GM12891 (cell line): ENCODE results near the gene WSCD1.

Experiments used
- DNase-seq: peaks from one replicate; pipeline ENCODE4 v3.0.0; 2011; ENCODE audit warnings: low spot score; ENCODE audit not compliant: insufficient read length
- FAIRE-seq: peaks from 2 replicates; lab custom pipeline; 2011; peaks lifted over from hg19 to GRCh38; lab: Jason Lieb, UNC
- PAX5 ChIP-seq: IDR thresholded peaks from 2 replicates; pipeline ENCODE4 v1.6.1; 2011; ENCODE audit warnings: low read length, moderate library complexity, mild to moderate bottlenecking; ENCODE audit not compliant: insufficient read depth, severe bottlenecking
- POLR2A ChIP-seq: IDR thresholded peaks from 2 replicates; pipeline ENCODE4 v1.6.1; 2011; ENCODE audit warnings: low read depth, low read length, control low read depth
- POLR2AphosphoS5 ChIP-seq: IDR thresholded peaks from 2 replicates; pipeline ENCODE4 v1.6.1; 2011; ENCODE audit warnings: low read depth, low read length, control low read depth
- POU2F2 ChIP-seq: IDR thresholded peaks from 2 replicates; pipeline ENCODE4 v1.6.1; 2011; ENCODE audit warnings: low read depth, mild to moderate bottlenecking, control low read depth, low read length, moderate library complexity
- SPI1 ChIP-seq: IDR thresholded peaks from 2 replicates; pipeline ENCODE4 v1.6.1; 2011; ENCODE audit warnings: low read depth, low read length, control low read depth
- TAF1 ChIP-seq: IDR thresholded peaks from 2 replicates; pipeline ENCODE4 v1.6.1; 2011; ENCODE audit warnings: low read depth, low read length, control low read depth

WSCD1 gene

GRCh38 chr17:6160911-6161855 is 91.0 kb downstream of the WSCD1 start:
- no peak for FAIRE-seq
- no peak for DNase-seq
- no peak for TF ChIP-seq TAF1
- no peak for TF ChIP-seq SPI1
- no peak for TF ChIP-seq POLR2A
- no peak for TF ChIP-seq POLR2AphosphoS5
- TF ChIP-seq PAX5, result no peak
- no peak for TF ChIP-seq POU2F2

- TF ChIP-seq POLR2AphosphoS5, result no peak
- no peak for FAIRE-seq
- DNase-seq, result no peak
These were observed 92.0 kb downstream of the WSCD1 start for GRCh38 chr17:6162216-6162615.

- FAIRE-seq (no peak), DNase-seq (no peak)
- no peak for TF ChIP-seq POLR2AphosphoS5
- TF ChIP-seq TAF1, result no peak
- TF ChIP-seq SPI1, result no peak
- no peak for TF ChIP-seq POU2F2
- TF ChIP-seq PAX5, result no peak
- TF ChIP-seq POLR2A, result no peak
These were observed 92.7 kb downstream of the WSCD1 start for GRCh38 chr17:6162892-6163291.

GRCh38 chr17:6163612-6164333 is 93.6 kb downstream of the WSCD1 start:
- DNase-seq (no peak), FAIRE-seq (no peak)
- TF ChIP-seq POLR2A (no peak), SPI1 (no peak), POLR2AphosphoS5 (no peak), TAF1 (no peak), PAX5 (no peak), POU2F2 (no peak)

- TF ChIP-seq SPI1, result no peak
- TF ChIP-seq PAX5, result no peak
- TF ChIP-seq POLR2AphosphoS5, result no peak
- no peak for TF ChIP-seq POLR2A
- no peak for TF ChIP-seq POU2F2
- TF ChIP-seq TAF1, result no peak
- DNase-seq (no peak), FAIRE-seq (no peak)
These were observed 94.8 kb downstream of the WSCD1 start for GRCh38 chr17:6164996-6165395.

GRCh38 chr17:6165806-6166205 is 95.6 kb downstream of the WSCD1 start:
- no peak for FAIRE-seq

GRCh38 chr17:6166492-6167179 is 96.5 kb downstream of the WSCD1 start:
- FAIRE-seq (no peak), DNase-seq (no peak)
- TF ChIP-seq SPI1 (no peak), POLR2A (no peak), POU2F2 (no peak), TAF1 (no peak), PAX5 (no peak), POLR2AphosphoS5 (no peak)

More at GRCh38 chr17:6165806-6166205, 95.6 kb downstream of the WSCD1 start:
- no peak for TF ChIP-seq POLR2AphosphoS5
- TF ChIP-seq POLR2A, result no peak
- no peak for TF ChIP-seq SPI1
- no peak for TF ChIP-seq POU2F2
- no peak for TF ChIP-seq TAF1
- no peak for TF ChIP-seq PAX5
- DNase-seq, result no peak

- no peak for DNase-seq
- FAIRE-seq, result no peak
- no peak for TF ChIP-seq PAX5
- no peak for TF ChIP-seq POLR2A
- TF ChIP-seq SPI1, result no peak
- no peak for TF ChIP-seq TAF1
- TF ChIP-seq POU2F2, result no peak
- no peak for TF ChIP-seq POLR2AphosphoS5
These were observed 98.1 kb downstream of the WSCD1 start for GRCh38 chr17:6168296-6168695.

GRCh38 chr17:6170349-6170748 is 100.2 kb downstream of the WSCD1 start:
- TF ChIP-seq TAF1, result no peak
- no peak for TF ChIP-seq POU2F2
- no peak for TF ChIP-seq POLR2A
- TF ChIP-seq PAX5, result no peak
- no peak for TF ChIP-seq SPI1
- TF ChIP-seq POLR2AphosphoS5, result no peak
- DNase-seq (no peak), FAIRE-seq (no peak)
